H9 (cell line): ENCODE measurements around the gene RELL1. TPM values are rescaled to one million over a fixed set of nuclear protein-coding genes. Genes with fewer than 3 reads are reported as not detected.

Source experiments
- DNase-seq: peaks from one replicate; pipeline ENCODE4 v3.0.0-alpha.2; 2017
- H2AFZ ChIP-seq: one replicate; pipeline ENCODE4 v1.6.1; 2013; ENCODE audit warnings: mild to moderate bottlenecking, low read length, control low read depth, moderate library complexity
- H2AK5ac ChIP-seq: 2 replicates; pipeline ENCODE4 v1.6.1; 2013; ENCODE audit warnings: low read length, control low read depth, mixed read lengths; ENCODE audit not compliant: insufficient read length
- H2BK120ac ChIP-seq: one replicate; pipeline ENCODE4 v1.6.1; 2013; ENCODE audit warnings: low read depth, mild to moderate bottlenecking, low read length, control low read depth, inconsistent platforms; ENCODE audit not compliant: poor library complexity, severe bottlenecking
- H2BK12ac ChIP-seq: 2 replicates; pipeline ENCODE4 v1.6.1; 2013; ENCODE audit warnings: low read length, control low read depth, mixed read lengths, low read depth; ENCODE audit not compliant: insufficient read length
- H2BK15ac ChIP-seq: 2 replicates; pipeline ENCODE4 v1.6.1; 2013; ENCODE audit warnings: low read depth, low read length, control low read depth
- H2BK20ac ChIP-seq: one replicate; pipeline ENCODE4 v1.6.1; 2013; ENCODE audit warnings: low read depth, mild to moderate bottlenecking, low read length, control low read depth, inconsistent platforms; ENCODE audit not compliant: poor library complexity, severe bottlenecking
- H2BK5ac ChIP-seq: 2 replicates; pipeline ENCODE4 v1.6.1; 2013; ENCODE audit warnings: low read length, control low read depth, mixed read lengths; ENCODE audit not compliant: insufficient read length
- H3K14ac ChIP-seq: 2 replicates; pipeline ENCODE4 v1.6.1; 2013; ENCODE audit warnings: low read length, control low read depth; ENCODE audit not compliant: insufficient read depth
- H3K18ac ChIP-seq: 2 replicates; pipeline ENCODE4 v1.6.1; 2013; ENCODE audit warnings: low read depth, mild to moderate bottlenecking, mixed read lengths, low read length, control low read depth; ENCODE audit not compliant: insufficient read length
- H3K23ac ChIP-seq: 2 replicates; pipeline ENCODE4 v1.6.1; 2013; ENCODE audit warnings: low read length, control low read depth, mixed read lengths, low read depth; ENCODE audit not compliant: insufficient read length
- H3K23me2 ChIP-seq: 2 replicates; pipeline ENCODE4 v1.6.1; 2013; ENCODE audit warnings: low read depth, mild to moderate bottlenecking, mixed read lengths, low read length, control low read depth; ENCODE audit not compliant: insufficient read length, poor library complexity, severe bottlenecking
- H3K27ac ChIP-seq: 2 replicates; pipeline ENCODE4 v1.5.1; 2013; ENCODE audit warnings: low read length, control low read depth, mixed read lengths, low read depth; ENCODE audit not compliant: insufficient read length
- H3K27me3 ChIP-seq: 2 replicates; pipeline ENCODE4 v1.6.1; 2013; ENCODE audit warnings: low read length, control low read depth, inconsistent platforms; ENCODE audit not compliant: insufficient read depth
- H3K4ac ChIP-seq: 2 replicates; pipeline ENCODE4 v1.6.1; 2013; ENCODE audit warnings: low read depth, mild to moderate bottlenecking, control low read depth, inconsistent platforms, low read length, moderate library complexity
- H3K4me1 ChIP-seq: 2 replicates; pipeline ENCODE4 v1.6.1; 2013; ENCODE audit warnings: low read length, control low read depth, inconsistent platforms; ENCODE audit not compliant: insufficient read depth
- H3K4me2 ChIP-seq: 2 replicates; pipeline ENCODE4 v1.6.1; 2013; ENCODE audit warnings: low read length, control low read depth, mixed read lengths; ENCODE audit not compliant: insufficient read length, insufficient read depth
- H3K56ac ChIP-seq: 2 replicates; pipeline ENCODE4 v1.6.1; 2013; ENCODE audit warnings: low read depth, mild to moderate bottlenecking, mixed read lengths, low read length, control low read depth; ENCODE audit not compliant: insufficient read length
- H3K79me1 ChIP-seq: 2 replicates; pipeline ENCODE4 v1.6.1; 2013; ENCODE audit warnings: low read depth, mild to moderate bottlenecking, moderate library complexity, low read length, control low read depth, inconsistent platforms; ENCODE audit not compliant: insufficient read depth, poor library complexity, severe bottlenecking
- H3K79me2 ChIP-seq: 2 replicates; pipeline ENCODE4 v1.6.1; 2013; ENCODE audit warnings: low read length, control low read depth, inconsistent platforms; ENCODE audit not compliant: insufficient read depth
- H3K9ac ChIP-seq: 2 replicates; pipeline ENCODE4 v1.6.1; 2013; ENCODE audit warnings: low read length, control low read depth, mixed read lengths; ENCODE audit not compliant: insufficient read length; ENCODE audit errors: extremely low read depth
- H3K9me3 ChIP-seq: one replicate; pipeline ENCODE4 v1.6.1; 2013; ENCODE audit warnings: low read depth, low read length, inconsistent platforms; ENCODE audit not compliant: control insufficient read depth
- H3T11ph ChIP-seq: one replicate; pipeline ENCODE4 v1.6.1; 2013; ENCODE audit warnings: mild to moderate bottlenecking, low read length, control low read depth, inconsistent platforms
- H4K20me1 ChIP-seq: one replicate; pipeline ENCODE4 v1.6.1; 2013; ENCODE audit not compliant: control insufficient read depth, insufficient read length, insufficient read depth
- H4K5ac ChIP-seq: 2 replicates; pipeline ENCODE4 v1.6.1; 2013; ENCODE audit warnings: low read depth, mild to moderate bottlenecking, mixed read lengths, low read length, control low read depth; ENCODE audit not compliant: insufficient read length
- H4K8ac ChIP-seq: replicated peaks from 2 replicates; pipeline ENCODE4 v1.6.1; 2013; ENCODE audit warnings: low read length, control low read depth, mixed read lengths, low read depth; ENCODE audit not compliant: insufficient read length
- H4K91ac ChIP-seq: 2 replicates; pipeline ENCODE4 v1.6.1; 2013; ENCODE audit warnings: low read depth, mild to moderate bottlenecking, moderate library complexity, mixed read lengths, low read length, control low read depth; ENCODE audit not compliant: insufficient read length
- H3K27ac Mint-ChIP-seq, 3 experiments: 2 replicates in 2 of 3; 3 replicates in 1 of 3; pipeline ENCODE4 v1.8.0; 2020 to 2021; ENCODE audit warnings: mixed read lengths in 3 of 3, mild to moderate bottlenecking in 1 of 3, moderate library complexity in 1 of 3
- H3K27me3 Mint-ChIP-seq: 2 replicates; pipeline ENCODE4 v1.8.0; 2021; ENCODE audit warnings: low read depth, mild to moderate bottlenecking, moderate library complexity, mixed read lengths
- H3K36me3 Mint-ChIP-seq, 3 experiments: 2 replicates in 2 of 3; 3 replicates in 1 of 3; pipeline ENCODE4 v1.8.0; 2020 to 2021; ENCODE audit warnings: low read depth in 3 of 3, mixed read lengths in 3 of 3; ENCODE audit not compliant: insufficient read depth in 1 of 3
- H3K4me1 Mint-ChIP-seq, 2 experiments: 2 replicates each; pipeline ENCODE4 v1.8.0; 2020; ENCODE audit warnings: mixed read lengths in 2 of 2
- H3K4me3 Mint-ChIP-seq, 2 experiments: 2 replicates in 1 of 2; 3 replicates in 1 of 2; pipeline ENCODE4 v1.8.0; 2020 to 2021; ENCODE audit warnings: mild to moderate bottlenecking in 2 of 2, mixed read lengths in 2 of 2, moderate library complexity in 1 of 2
- H3K9me3 Mint-ChIP-seq, 2 experiments: 2 replicates in 1 of 2; 3 replicates in 1 of 2; pipeline ENCODE4 v1.8.0; 2020; ENCODE audit warnings: mild to moderate bottlenecking in 2 of 2, mixed read lengths in 2 of 2, moderate library complexity in 1 of 2
- WGBS: extraction: QIAGEN DNeasy Blood & Tissue Kit; methylation state at CpG from one replicate; pipeline ENCODE4 v1.1.7; 2013; ENCODE audit warnings: missing lambda C conversion rate, low lambda C conversion rate, mixed read lengths; ENCODE audit not compliant: insufficient read length; ENCODE audit errors: extremely low coverage; 5-methylcytosine and 5-hydroxymethylcytosine counted together
- total RNA-seq: library from RNA; stranded (reverse); gene quantifications from 2 replicates; pipeline ENCODE4 v1.2.1, GENCODE V29; 2021
- TF ChIP-seq, protein P1 (sequence below): fragments of 200-600 bp; sonication (generic); conservative IDR thresholded peaks from 3 replicates; pipeline ENCODE4 v1.8.0; 2021; ENCODE audit warnings: antibody characterized with exemption, mild to moderate bottlenecking

Gene RELL1
- total RNA-seq, 1 experiment from 2014 or later: 10.8 TPM

DNA sequence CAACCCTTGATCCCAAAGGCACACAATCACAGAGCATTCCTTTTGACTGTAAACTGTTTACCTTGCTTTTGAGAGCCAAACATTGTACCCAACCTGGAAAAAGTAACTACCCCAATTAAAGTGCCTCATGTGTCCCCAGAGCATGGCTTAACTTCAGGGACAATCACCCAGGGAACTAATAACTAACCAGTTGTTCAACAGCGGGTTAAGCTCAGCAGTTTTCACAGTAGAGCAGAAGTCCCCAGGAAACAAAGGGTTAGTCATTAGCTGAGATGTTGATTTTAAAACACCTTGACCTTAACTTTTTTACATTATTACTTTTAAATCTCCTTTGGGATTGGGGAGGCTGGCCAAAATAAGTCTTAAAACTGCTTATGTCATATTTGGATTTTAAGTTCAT is 94.8 kb downstream of the RELL1 start:
- Histone ChIP-seq H3K9me3 (no peaks in the 10 kb centered on the region), H3K18ac (no peak overlapping the region), H3K79me2 (no peaks in the 10 kb centered on the region), H2BK5ac (no peak overlapping the region), H3K4me1 (no peaks in the 10 kb centered on the region; the same call in 1 of the 2 replicates), H3K9ac (no peak overlapping the region), H2AK5ac (no peak overlapping the region), H3K4me2 (no peak overlapping the region), H3K79me1 (no peaks in the 10 kb centered on the region), H2AFZ (no peak overlapping the region), H3K27ac (no peak overlapping the region), H2BK20ac (no peak overlapping the region), H3K27me3 (no peaks in the 10 kb centered on the region), H2BK120ac (no peak overlapping the region), H4K20me1 (no peaks in the 10 kb centered on the region), H2BK12ac (no peak overlapping the region), H3K4ac (no peak overlapping the region), H3K23ac (no peak overlapping the region), H3K14ac (no peak overlapping the region), H4K5ac (no peak overlapping the region), H3K56ac (no peak overlapping the region), H2BK15ac (no peak overlapping the region), H4K91ac (no peak overlapping the region), H3K23me2 (no peaks in the 10 kb centered on the region), H4K8ac (no peak overlapping the region), H3T11ph (no peak overlapping the region)
- no peaks in the 10 kb centered on the region for H3K27me3 Mint-ChIP-seq
- no peak overlapping the region for H3K27ac Mint-ChIP-seq
- no CpG with 5 or more reads among the region's 1 CpG for whole genome bisulfite sequencing
- H3K4me3 Mint-ChIP-seq: no peak overlapping the region
- H3K9me3 Mint-ChIP-seq: no peaks in the 10 kb centered on the region
- TF ChIP-seq, protein P1, sequence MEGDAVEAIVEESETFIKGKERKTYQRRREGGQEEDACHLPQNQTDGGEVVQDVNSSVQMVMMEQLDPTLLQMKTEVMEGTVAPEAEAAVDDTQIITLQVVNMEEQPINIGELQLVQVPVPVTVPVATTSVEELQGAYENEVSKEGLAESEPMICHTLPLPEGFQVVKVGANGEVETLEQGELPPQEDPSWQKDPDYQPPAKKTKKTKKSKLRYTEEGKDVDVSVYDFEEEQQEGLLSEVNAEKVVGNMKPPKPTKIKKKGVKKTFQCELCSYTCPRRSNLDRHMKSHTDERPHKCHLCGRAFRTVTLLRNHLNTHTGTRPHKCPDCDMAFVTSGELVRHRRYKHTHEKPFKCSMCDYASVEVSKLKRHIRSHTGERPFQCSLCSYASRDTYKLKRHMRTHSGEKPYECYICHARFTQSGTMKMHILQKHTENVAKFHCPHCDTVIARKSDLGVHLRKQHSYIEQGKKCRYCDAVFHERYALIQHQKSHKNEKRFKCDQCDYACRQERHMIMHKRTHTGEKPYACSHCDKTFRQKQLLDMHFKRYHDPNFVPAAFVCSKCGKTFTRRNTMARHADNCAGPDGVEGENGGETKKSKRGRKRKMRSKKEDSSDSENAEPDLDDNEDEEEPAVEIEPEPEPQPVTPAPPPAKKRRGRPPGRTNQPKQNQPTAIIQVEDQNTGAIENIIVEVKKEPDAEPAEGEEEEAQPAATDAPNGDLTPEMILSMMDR: no peak
- no peaks in the 10 kb centered on the region for H3K36me3 Mint-ChIP-seq
- peaks cover 12 to 13% of the 10 kb centered on the region in 2 experiments for H3K4me1 Mint-ChIP-seq
- no peak for DNase-seq
